K562 (cell line): ENCODE results near the gene CD320. TPM values are rescaled to one million over a fixed set of nuclear protein-coding genes. Genes with fewer than 3 reads are reported as not detected.
A peak's percentile ranks its signal among the peaks of the same experiment; 100 is the strongest.

Source experiments
- ATAC-seq: fragments of 200-7000 bp; cut with Tn5 transposase; 3 replicates; pipeline ENCODE4 v1.9.1; 2020; ENCODE audit warnings: moderate library complexity
- BruUV-seq: library from RNA; stranded (reverse); fragments of 400-500 nt; replicated peaks from 2 replicates; lab custom pipeline; 2021; lab: Mats Ljungman, UMichigan
- CTCF ChIA-PET: fragments of 300-600 bp; formaldehyde crosslinking; extraction: SDS; loops from one replicate; lab custom pipeline; 2021; ENCODE audit warnings: low intra/inter-chr PET ratio; lab: Yijun Ruan, JAX
- POLR2A ChIA-PET: fragments of 300-600, 350-650 bp; sonication (Branson Sonifier 250); formaldehyde crosslinking; extraction: SDS; loops from one replicate; lab custom pipeline; 2021; ENCODE audit warnings: antibody characterized with exemption, inconsistent platforms; lab: Yijun Ruan, JAX
- DNase-seq, 4 experiments: peaks; one replicate each; pipeline versions ENCODE4 v3.0.0 to v3.0.0-alpha.2; 2011 to 2018; ENCODE audit warnings: low spot score in 3 of 4, mixed read lengths in 3 of 4; ENCODE audit errors: extremely low read depth in 1 of 4
- FAIRE-seq: peaks from 2 replicates; lab custom pipeline; 2011; peaks lifted over from hg19 to GRCh38; lab: Jason Lieb, UNC
- H2AFZ ChIP-seq: 2 replicates; pipeline ENCODE4 v1.6.0; 2011; ENCODE audit warnings: low read depth, low read length, control low read depth, inconsistent platforms
- H3K27ac ChIP-seq: fragments of 200-600 bp; 3 replicates; pipeline ENCODE4 v1.8.0; 2011; ENCODE audit warnings: low read depth, mild to moderate bottlenecking, control low read depth, inconsistent platforms, low read length, moderate library complexity, mixed read lengths; ENCODE audit errors: extremely low read depth
- H3K27me3 ChIP-seq, 2 experiments: fragments of 300-600 bp in 1 of 2; 2 replicates in 1 of 2; 3 replicates in 1 of 2; pipeline versions ENCODE4 v1.6.0 to v1.8.0; 2011; ENCODE audit warnings: inconsistent platforms in 2 of 2, low read length in 2 of 2, mild to moderate bottlenecking in 1 of 2, mixed read lengths in 1 of 2, moderate library complexity in 1 of 2; ENCODE audit not compliant: control insufficient read depth in 2 of 2, insufficient read depth in 2 of 2
- H3K36me3 ChIP-seq: fragments of 300-600 bp; 3 replicates; pipeline ENCODE4 v1.8.0; 2011; ENCODE audit warnings: mild to moderate bottlenecking, low read length, inconsistent platforms; ENCODE audit not compliant: control insufficient read depth, insufficient read depth
- H3K4me1 ChIP-seq, 2 experiments: fragments of 200-600 bp in 1 of 2; replicated peaks in 1 of 2; 2 replicates in 1 of 2; 3 replicates in 1 of 2; pipeline versions ENCODE4 v1.5.1 to v1.8.0; 2011; ENCODE audit warnings: inconsistent platforms in 2 of 2, low read length in 2 of 2, mild to moderate bottlenecking in 1 of 2, mixed read lengths in 1 of 2, moderate library complexity in 1 of 2; ENCODE audit not compliant: control insufficient read depth in 2 of 2, insufficient read depth in 2 of 2
- H3K4me2 ChIP-seq: 2 replicates; pipeline ENCODE4 v1.6.1; 2011; ENCODE audit warnings: low read length, control low read depth, inconsistent platforms, mixed read lengths; ENCODE audit not compliant: insufficient read depth
- H3K4me3 ChIP-seq: fragments of 200-600 bp; sonication (generic), shearing (Covaris generic); 2 replicates; pipeline ENCODE4 v1.5.1; 2016; ENCODE audit warnings: control low read depth, inconsistent platforms
- H3K79me2 ChIP-seq: fragments of 200-600 bp; 3 replicates; pipeline ENCODE4 v1.8.0; 2011; ENCODE audit warnings: low read length, inconsistent platforms; ENCODE audit not compliant: control insufficient read depth, insufficient read depth
- H3K9ac ChIP-seq, 2 experiments: 2 replicates each; pipeline versions ENCODE4 v1.6.0 to v1.6.1; 2011; ENCODE audit warnings: low read depth in 2 of 2, low read length in 2 of 2, control low read depth in 1 of 2, inconsistent platforms in 1 of 2, mild to moderate bottlenecking in 1 of 2, mixed read lengths in 1 of 2; ENCODE audit not compliant: insufficient read depth in 1 of 2
- H3K9me1 ChIP-seq: one replicate; pipeline ENCODE4 v1.6.0; 2011; ENCODE audit warnings: inconsistent platforms, mild to moderate bottlenecking, low read length, moderate library complexity; ENCODE audit not compliant: control insufficient read depth, insufficient read depth
- H3K9me3 ChIP-seq: replicated peaks from 2 replicates; pipeline ENCODE4 v1.5.1; 2011; ENCODE audit warnings: low read depth, low read length, inconsistent platforms; ENCODE audit not compliant: control insufficient read depth, insufficient read depth
- H4K20me1 ChIP-seq: replicated peaks from 2 replicates; pipeline ENCODE4 v1.6.1; 2011; ENCODE audit warnings: low read length, inconsistent platforms, mixed read lengths; ENCODE audit not compliant: control insufficient read depth, insufficient read depth
- GABPA ChIP-seq: fragments of 200-800 bp; sonication (Bioruptor generic); conservative IDR thresholded peaks from 2 replicates; pipeline ENCODE4 v1.6.1; 2016; ENCODE audit warnings: low read depth, missing genetic modification characterization, missing compliant biosample characterization
- NRF1 ChIP-seq, 2 experiments: fragments of 450-650 bp; IDR thresholded peaks in 1 of 2; conservative IDR thresholded peaks in 1 of 2; 2 replicates each; pipeline ENCODE4 v1.6.1; 2014; ENCODE audit warnings: mild to moderate bottlenecking in 2 of 2
- POLR2H ChIP-seq: IDR thresholded peaks from 2 replicates; pipeline ENCODE4 v1.6.1; 2016; ENCODE audit warnings: missing genetic modification characterization, low read depth, mild to moderate bottlenecking, control low read depth, missing compliant biosample characterization, moderate library complexity
- PREB ChIP-seq: sonication (generic); formaldehyde crosslinking; IDR thresholded peaks from 2 replicates; pipeline ENCODE4 v1.8.1; 2023; ENCODE audit warnings: mild to moderate bottlenecking, missing genetic modification reagents
- RHOXF2B ChIP-seq: fragments of 250-450 bp; sonication (Bioruptor Pico); conservative IDR thresholded peaks from 2 replicates; pipeline ENCODE4 v1.5.1; 2021
- RNF2 ChIP-seq: sonication (generic); IDR thresholded peaks from 2 replicates; pipeline ENCODE4 v1.6.1; 2016
- TOE1 ChIP-seq, 2 experiments: fragments of 450-650 bp in 1 of 2; sonication (generic) in 1 of 2; formaldehyde crosslinking in 1 of 2; IDR thresholded peaks; 2 replicates each; pipeline versions ENCODE4 v1.7.1 to v1.8.0; 2016 to 2022; ENCODE audit warnings: borderline replicate concordance in 2 of 2, mild to moderate bottlenecking in 2 of 2, antibody characterized with exemption in 1 of 2, inconsistent platforms in 1 of 2, low read depth in 1 of 2, missing genetic modification reagents in 1 of 2, moderate library complexity in 1 of 2
- TRIM25 ChIP-seq: fragments of 450-650 bp; IDR thresholded peaks from 2 replicates; pipeline ENCODE4 v1.7.0; 2016; ENCODE audit warnings: borderline replicate concordance
- YY1 ChIP-seq, 3 experiments: IDR thresholded peaks; 2 replicates each; pipeline ENCODE4 v1.6.1; 2011; ENCODE audit warnings: low read length in 2 of 3, mild to moderate bottlenecking in 2 of 3, moderate library complexity in 2 of 3, borderline replicate concordance in 1 of 3, control low read depth in 1 of 3, low read depth in 1 of 3; ENCODE audit not compliant: insufficient read depth in 3 of 3, insufficient replicate concordance in 2 of 3, control insufficient read depth in 1 of 3, insufficient read length in 1 of 3; ENCODE audit errors: extremely low read depth in 1 of 3
- ZBTB12 ChIP-seq: fragments of 250-450 bp; sonication (Bioruptor Pico); IDR thresholded peaks from 2 replicates; pipeline ENCODE4 v1.4.0; 2020
- ZNF639 ChIP-seq, 2 experiments: fragments of 200-800 bp in 1 of 2; sonication (Bioruptor generic) in 1 of 2; sonication (generic) in 1 of 2; formaldehyde crosslinking in 1 of 2; IDR thresholded peaks in 1 of 2; conservative IDR thresholded peaks in 1 of 2; 2 replicates each; pipeline versions ENCODE4 v1.5.0 to v1.6.1; 2016 to 2020; ENCODE audit warnings: missing compliant biosample characterization in 1 of 2, missing genetic modification characterization in 1 of 2, missing genetic modification reagents in 1 of 2
- WGBS: fragments of 100-300 bp; shearing (Covaris generic); methylation state at CpG from one replicate; pipeline ENCODE4 v1.1.6; 2016; ENCODE audit warnings: low coverage, mixed read lengths; ENCODE audit not compliant: insufficient coverage; ENCODE audit errors: missing lambda C conversion rate; 5-methylcytosine and 5-hydroxymethylcytosine counted together
- in situ Hi-C: fragments of 300-500 bp; cut with MboI; formaldehyde crosslinking; loops from 4 replicates; pipeline ENCODE4 v1.15.0; 2018; ENCODE audit warnings: inconsistent platforms, mixed read lengths
- intact Hi-C: fragments of 100-400 bp; cut with micrococcal nuclease; formaldehyde crosslinking; loops from 2 replicates; pipeline ENCODE4 v1.14.2; 2022
- polyA plus RNA-seq, 8 experiments: library from polyadenylated mRNA; depleted of rRNA in 4 of 8; stranded (reverse) in 5 of 8; unstranded in 3 of 8; fragments of >200 nt; fragmentation: Nextera tagmentation in 2 of 8; fragmentation: Illumina TruSeq in 1 of 8; extraction: Ambion mirVana in 2 of 8; extraction: Trizol in 1 of 8; gene quantifications; 2 replicates each; pipeline versions ENCODE4 v1.2.1 to v1.2.3, GENCODE V29; 2011 to 2014; ENCODE audit warnings: inconsistent platforms in 1 of 8, missing spikeins in 1 of 8
- total RNA-seq, 7 experiments: library from RNA; depleted of rRNA in 6 of 7; stranded (reverse); fragments of >200 nt in 6 of 7; fragmentation: Illumina TruSeq in 2 of 7; extraction: Trizol in 2 of 7; gene quantifications; 2 replicates each; pipeline versions ENCODE4 v1.2.1 to v1.2.3, GENCODE V29; 2011 to 2021; ENCODE audit warnings: low replicate concordance in 1 of 7

CD320 gene
- total and polyA plus RNA-seq, 9 of the 15 experiments (the other 6 are each of a cell fraction or from before 2014, with no cell fraction given), result 0.45 to 94.5 (median 34.4) TPM

GRCh38 chr19:8321067-8321985 is 13.2 kb upstream of the CD320 start, which contains the start of the genes NDUFA7 and RPS28:
Gene NDUFA7, minus strand, starts transcription at chr19:8321375. Its CDS starts 17 bp downstream, at chr19:8321358.
Gene RPS28, plus strand, starts transcription at chr19:8321496. Its CDS starts 35 bp downstream, at chr19:8321531.
- peaks cover 49% of the 10 kb centered on the region for H3K36me3 ChIP-seq
- H2AFZ ChIP-seq, result peak within 1 kb of the TSS; percentile 86
- H3K9me1 ChIP-seq, result no peaks in the 10 kb centered on the region
- peak within 1 kb of the TSS; percentile 94 for H3K27ac ChIP-seq
- H3K27me3 ChIP-seq, result no peaks in the 10 kb centered on the region
- POLR2A ChIA-PET, result interaction anchor here (0.6 to 3.8 kb wide), 29 partner anchors 10 to 394 kb away, joined by 3 to 20 read pairs (median 4); partner anchors contain the start of genes RAB11B, TIMM44 and ZNF414
- H4K20me1 ChIP-seq, result peaks cover 26% of the 10 kb centered on the region; the same call in 1 of the 2 replicates
- peak within 1 kb of the TSS; percentile 99 to 100 for H3K9ac ChIP-seq
- in situ Hi-C loops (no loop called here), intact Hi-C loops (loop anchor here (1.0 to 10.0 kb wide), 2 partner anchors 22 to 57 kb away; partner anchors contain the start of gene KANK3)
- FAIRE-seq (peak; percentile 92), DNase-seq (peak; percentile 92 to 97 (median 94)), ATAC-seq (peak; percentile 90)
- TSS peak; percentile 87 for BruUV-seq
- peaks cover 17 to 28% of the 10 kb centered on the region in 2 experiments for H3K4me1 ChIP-seq
- no peaks in the 10 kb centered on the region for H3K9me3 ChIP-seq
- under 1% methylated on average over 62 of the region's 72 CpGs for WGBS
- H3K79me2 ChIP-seq, result peaks cover 50% of the 10 kb centered on the region
- peak within 1 kb of the TSS; percentile 99 for H3K4me3 ChIP-seq
- CTCF ChIA-PET, result interaction anchor here (0.5 to 0.9 kb wide), 4 partner anchors 163 to 407 kb away, joined by 3 read pairs; no protein-coding TSS in a partner anchor
- peak within 1 kb of the TSS; percentile 99 for H3K4me2 ChIP-seq
- TF ChIP-seq RHOXF2B (no peak), NRF1 (conservative IDR thresholded peaks at IDR 0.05 in 1 of 2, IDR thresholded peaks at IDR 0.05 in 1 of 2) (peak; percentile 48 to 62; a peak in 3 of 4 replicates), POLR2H (tag) (peak; percentile 96), TOE1 (IDR thresholded peaks at IDR 0.05; ENCODE audit: borderline replicate concordance) (peak; percentile 98), TOE1 (CRISPR knock-in tag; IDR thresholded peaks at IDR 0.05; ENCODE audit: borderline replicate concordance, low read depth) (no peak), RNF2 (peak; percentile 68), ZNF639 (CRISPR knock-in tag; conservative IDR thresholded peaks at IDR 0.05 in 1 of 2, IDR thresholded peaks at IDR 0.05 in 1 of 2) (0 out of 4 replicates have a peak, but pooled peaks of 1 of the 2 experiments have one; percentile 56), TRIM25 (no peak), YY1 (IDR thresholded peaks at IDR 0.05; ENCODE audit: borderline replicate concordance in 1 of 3, control insufficient read depth in 1 of 3, extremely low read depth in 1 of 3, insufficient read depth in 3 of 3, insufficient read length in 1 of 3, insufficient replicate concordance in 2 of 3, low read depth in 1 of 3, low read length in 2 of 3) (peak; percentile 85 to 97 (median 96)), PREB (CRISPR knock-in tag) (no peak), ZBTB12 (CRISPR knock-in tag) (peak; percentile 94), GABPA (tag) (no peak)
